PFSK-1 (cell line): ENCODE results near the gene ARHGAP21.

Experiments used
- POLR2AphosphoS5 ChIP-seq: IDR thresholded peaks from 2 replicates; pipeline ENCODE4 v1.6.1; 2012; ENCODE audit warnings: low read depth, mild to moderate bottlenecking, control low read depth, low read length, moderate library complexity
- REST ChIP-seq, 2 experiments: IDR thresholded peaks; 2 replicates each; pipeline versions ENCODE4 v1.6.1 to v1.8.0; 2011 to 2012; ENCODE audit warnings: low read depth in 2 of 2, low read length in 2 of 2, control low read depth in 1 of 2, inconsistent platforms in 1 of 2, mild to moderate bottlenecking in 1 of 2, moderate library complexity in 1 of 2; ENCODE audit not compliant: insufficient read depth in 1 of 2
- SIN3A ChIP-seq: IDR thresholded peaks from 2 replicates; pipeline ENCODE4 v1.6.1; 2012; ENCODE audit warnings: mild to moderate bottlenecking, low read length, moderate library complexity, borderline replicate concordance; ENCODE audit not compliant: insufficient read depth

DNA sequence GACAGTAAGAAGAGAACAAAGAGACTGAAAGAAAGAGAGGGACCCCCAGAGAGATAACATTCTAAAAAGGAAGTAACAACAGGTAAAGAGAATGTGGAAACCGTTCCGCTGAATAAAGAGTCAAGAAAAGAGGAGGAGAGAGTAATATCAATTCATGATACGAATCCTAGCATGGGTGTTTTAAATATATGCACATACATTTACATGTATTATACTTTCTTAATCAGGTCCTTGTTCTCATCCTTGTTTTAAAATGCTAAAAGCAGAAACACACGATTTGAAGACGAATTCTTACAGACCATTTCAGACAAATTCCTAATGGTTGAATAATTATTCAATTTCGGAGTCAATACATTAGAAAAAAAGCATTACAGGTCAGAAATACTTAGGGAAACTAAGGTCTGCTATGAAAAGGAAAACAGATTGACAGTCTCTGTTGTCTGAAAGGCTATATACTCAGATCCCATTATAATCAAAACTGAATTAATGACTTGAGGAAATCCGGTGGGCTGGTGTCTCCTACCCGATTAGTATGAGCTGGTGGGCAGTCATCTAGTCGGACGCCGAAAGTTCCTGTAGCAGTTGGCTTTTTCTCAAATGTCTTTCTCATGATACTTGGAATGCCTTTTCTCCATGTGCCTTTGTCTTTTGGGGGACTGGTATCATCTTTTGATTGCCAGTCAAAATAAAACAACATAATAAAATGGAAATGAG lies 127.3 kb downstream of the ARHGAP21 start:
- TF ChIP-seq REST (IDR thresholded peaks at IDR 0.05; ENCODE audit: insufficient read depth in 1 of 2, low read depth in 2 of 2, low read length in 2 of 2) (no peak), SIN3A (no peak), POLR2AphosphoS5 (no peak)
